Measurements from ENCODE around the gene RHBDF2.

- TF ChIP-seq POLR2A (IDR thresholded peaks at IDR 0.05) = no peak
- no peak for TF ChIP-seq CTCF (IDR thresholded peaks at IDR 0.05)
Measured at GRCh38 chr17:76490112-76490710, 11.0 kb downstream of the RHBDF2 start.

All from uterus (tissue), 2 donors.